HG03039 (cell line): ENCODE measurements around the gene ATF6B.
"Not testable (repeated sequence)": the region's sequence is repeated elsewhere in the genome, so short reads cannot be mapped to it uniquely, and the experiment has no call there.

Source experiments
- ATAC-seq: cut with Tn5 transposase; IDR thresholded peaks from one replicate; pipeline ENCODE4 v1.9.1; 2021; ENCODE audit warnings: mild to moderate bottlenecking, moderate library complexity; ENCODE audit not compliant: unreplicated experiment

ATF6B gene

DNA sequence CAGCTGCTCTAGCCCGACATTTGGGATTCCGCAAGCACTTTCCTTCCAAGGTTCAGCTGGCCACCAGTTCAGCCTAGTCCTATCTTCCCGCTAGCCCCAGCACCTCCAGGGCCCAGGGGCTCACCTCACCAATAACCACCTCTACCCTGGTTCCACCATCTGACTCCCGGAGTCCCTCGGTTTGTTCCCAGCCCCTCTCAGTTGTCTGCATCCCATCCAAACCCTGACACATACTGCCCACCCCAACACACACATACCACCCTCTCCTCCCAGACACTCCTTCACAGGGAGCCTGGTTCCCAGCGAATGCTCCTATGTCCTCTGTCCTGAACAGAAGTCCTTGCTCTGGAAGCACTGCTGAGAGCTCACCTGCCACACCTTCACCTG is 19.3 kb downstream of the ATF6B start:
- ATAC-seq: no peak

- ATAC-seq: no peak
Observed at GRCh38 chr6:32108094-32108627, 19.9 kb downstream of the ATF6B start.

GRCh38 chr6:32107406-32107805 is 20.6 kb downstream of the ATF6B start:
- ATAC-seq: no peak

GRCh38 chr6:32105433-32105832 is 22.6 kb downstream of the ATF6B start:
- no peak for ATAC-seq

- ATAC-seq: no peak
Observed at GRCh38 chr6:32102255-32102654, 25.8 kb downstream of the ATF6B start.

DNA sequence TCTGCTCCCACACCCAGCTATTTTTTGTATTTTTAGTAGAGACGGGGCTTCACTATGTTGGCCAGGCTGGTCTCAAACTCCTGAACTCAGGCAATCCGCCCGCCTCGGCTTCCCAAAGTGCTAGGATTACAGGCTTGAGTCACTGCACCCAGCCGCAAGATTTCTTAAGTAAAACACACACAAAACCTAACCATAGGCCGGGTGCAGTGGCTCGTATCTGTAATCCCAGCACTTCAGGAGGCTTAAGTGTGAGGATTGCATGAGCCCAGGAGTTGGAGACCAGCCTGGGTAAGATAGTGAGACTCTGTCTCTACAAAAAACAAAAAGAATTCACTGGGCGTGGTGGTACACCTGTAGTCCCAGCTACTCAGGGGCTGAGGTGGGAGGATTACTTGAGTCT is 27.8 kb downstream of the ATF6B start:
- ATAC-seq: not testable (repeated sequence)

DNA sequence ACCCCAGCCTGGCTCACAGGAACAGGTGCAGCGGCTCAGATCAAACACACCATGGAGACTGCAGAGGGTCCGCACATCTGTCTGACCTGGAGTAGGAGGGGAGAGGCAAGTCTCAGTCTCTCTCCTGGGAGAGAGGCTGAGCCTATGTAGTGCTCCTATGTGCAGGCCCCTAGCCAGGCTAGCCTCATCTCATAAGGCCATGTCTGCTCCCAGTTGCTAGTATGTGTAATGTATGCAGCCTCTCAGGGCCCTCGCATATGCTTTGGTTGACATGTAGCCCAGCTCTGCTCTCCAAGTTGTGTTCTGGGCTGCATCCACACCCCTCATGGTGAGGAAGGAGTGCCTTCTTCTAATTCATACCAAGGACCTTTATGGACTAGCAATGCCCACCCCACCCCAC is 30.7 kb downstream of the ATF6B start:
- ATAC-seq: no peak

DNA sequence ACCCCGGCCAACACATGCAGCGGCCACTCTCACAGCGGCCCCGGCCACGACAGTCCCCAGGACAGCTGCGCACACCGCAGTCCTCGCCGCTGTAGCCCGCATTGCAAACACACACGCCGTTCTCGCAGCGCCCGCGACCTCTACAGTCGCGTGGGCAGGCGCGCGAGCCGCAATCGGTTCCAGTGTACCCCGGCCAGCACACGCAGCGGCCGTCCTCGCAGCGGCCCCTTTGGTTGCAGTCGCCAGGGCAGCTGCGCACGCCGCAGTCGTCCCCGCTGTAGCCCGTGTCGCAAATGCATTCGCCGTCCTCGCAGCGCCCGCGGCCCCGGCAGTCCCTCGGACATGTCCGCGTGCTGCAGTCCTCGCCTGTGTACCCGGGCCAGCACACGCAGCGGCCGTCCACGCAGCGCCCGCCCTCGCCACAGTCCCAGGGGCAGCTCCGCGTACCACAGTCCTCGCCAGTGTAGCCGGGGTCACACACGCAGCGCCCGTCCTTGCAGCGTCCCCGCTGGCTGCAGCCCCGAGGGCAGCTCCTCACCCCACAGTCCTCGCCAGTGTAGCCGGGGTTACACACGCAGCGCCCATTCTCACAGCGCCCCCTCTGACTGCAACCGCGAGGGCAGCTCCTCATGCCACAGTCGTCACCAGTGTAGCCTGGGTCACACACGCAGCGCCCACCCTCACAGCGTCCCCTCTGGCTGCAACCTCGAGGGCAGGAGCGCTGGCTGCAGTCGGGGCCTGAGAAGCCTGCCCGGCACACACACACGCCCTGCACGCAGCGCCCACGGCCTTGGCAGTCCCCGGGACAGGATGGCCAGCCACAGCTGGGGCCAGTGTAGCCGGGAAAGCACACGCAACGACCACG is 31.4 kb downstream of the ATF6B start:
- ATAC-seq: no peak

DNA sequence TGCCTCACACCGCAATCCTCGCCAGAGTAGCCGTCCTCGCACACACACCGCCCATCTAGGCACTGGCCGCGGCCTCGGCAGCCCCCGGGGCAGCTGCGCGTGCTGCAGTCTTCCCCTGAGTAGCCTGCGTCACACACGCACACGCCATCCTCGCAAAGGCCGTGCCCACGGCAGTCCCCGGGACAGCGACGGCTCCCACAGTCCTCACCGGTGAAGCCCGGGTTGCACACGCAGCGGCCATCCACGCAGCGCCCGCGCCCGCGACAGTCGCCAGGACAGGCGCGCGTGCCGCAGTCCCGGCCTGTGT is 32.0 kb downstream of the ATF6B start:
- no peak for ATAC-seq

GRCh38 chr6:32095338-32096086 is 32.5 kb downstream of the ATF6B start:
- ATAC-seq: no peak

GRCh38 chr6:32092760-32093497 is 35.1 kb downstream of the ATF6B start:
- no peak for ATAC-seq

DNA sequence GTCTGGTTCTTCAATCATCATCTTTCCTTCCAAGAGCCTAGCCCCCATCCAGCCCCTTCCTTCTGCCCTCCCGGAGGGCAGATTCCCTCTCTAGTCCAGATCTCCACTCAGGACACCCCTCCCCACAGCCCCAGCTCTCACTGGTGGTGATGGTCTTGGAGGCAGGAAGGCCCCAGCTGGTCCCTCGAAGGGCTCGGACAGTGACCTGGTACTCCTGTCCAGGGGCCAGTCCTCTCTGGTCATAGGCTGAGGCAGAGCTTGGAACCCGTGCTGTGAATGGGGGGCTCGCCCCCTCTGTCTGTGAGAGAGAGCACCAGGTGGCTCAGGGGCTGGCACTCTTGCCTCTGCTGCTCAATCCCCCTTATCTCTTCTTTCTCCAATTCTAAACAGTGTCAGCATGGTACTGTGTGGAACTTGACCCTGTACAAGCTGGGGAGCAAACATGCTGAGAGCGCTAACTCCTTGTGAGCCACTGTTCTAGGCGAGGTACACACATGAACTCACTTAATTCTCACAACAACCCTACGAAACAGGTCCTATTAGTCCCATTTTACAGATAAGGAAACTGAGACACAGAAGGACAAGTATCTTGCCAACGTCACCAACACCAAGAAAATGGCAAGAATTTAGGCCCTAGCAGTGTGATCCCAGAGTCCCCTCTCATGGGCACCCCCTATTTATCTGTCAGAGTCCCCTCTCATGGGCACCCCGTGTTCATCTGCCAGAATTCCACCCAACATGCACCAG is 38.8 kb downstream of the ATF6B start:
- no peak for ATAC-seq

DNA sequence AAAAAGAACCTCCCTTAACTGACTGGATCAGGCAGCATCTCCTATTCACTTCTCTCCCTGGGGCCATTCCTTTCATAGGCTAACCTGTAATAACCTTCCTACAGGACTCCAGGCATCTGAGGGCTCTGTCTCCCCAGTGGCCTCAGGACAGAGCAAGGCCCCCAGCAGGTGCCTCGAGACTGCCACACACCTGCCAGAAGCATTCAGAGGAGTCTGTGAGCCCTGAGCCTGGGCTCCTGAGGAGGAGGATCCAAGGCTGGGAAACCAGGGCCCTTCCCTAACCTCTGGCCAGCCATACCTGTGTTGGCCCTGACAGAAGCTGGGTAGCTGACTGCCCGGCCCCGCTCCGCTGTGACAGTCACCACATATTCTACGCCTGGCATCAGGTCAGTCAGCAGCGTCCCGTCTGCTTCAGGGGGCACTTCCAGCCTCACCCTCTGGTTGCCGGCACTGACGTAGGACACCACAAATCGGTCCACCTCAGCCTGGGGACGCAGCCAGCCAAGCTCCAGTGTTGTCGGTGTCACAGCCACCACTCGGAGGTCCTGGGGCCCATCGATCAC is 39.5 kb downstream of the ATF6B start:
- ATAC-seq: no peak

DNA sequence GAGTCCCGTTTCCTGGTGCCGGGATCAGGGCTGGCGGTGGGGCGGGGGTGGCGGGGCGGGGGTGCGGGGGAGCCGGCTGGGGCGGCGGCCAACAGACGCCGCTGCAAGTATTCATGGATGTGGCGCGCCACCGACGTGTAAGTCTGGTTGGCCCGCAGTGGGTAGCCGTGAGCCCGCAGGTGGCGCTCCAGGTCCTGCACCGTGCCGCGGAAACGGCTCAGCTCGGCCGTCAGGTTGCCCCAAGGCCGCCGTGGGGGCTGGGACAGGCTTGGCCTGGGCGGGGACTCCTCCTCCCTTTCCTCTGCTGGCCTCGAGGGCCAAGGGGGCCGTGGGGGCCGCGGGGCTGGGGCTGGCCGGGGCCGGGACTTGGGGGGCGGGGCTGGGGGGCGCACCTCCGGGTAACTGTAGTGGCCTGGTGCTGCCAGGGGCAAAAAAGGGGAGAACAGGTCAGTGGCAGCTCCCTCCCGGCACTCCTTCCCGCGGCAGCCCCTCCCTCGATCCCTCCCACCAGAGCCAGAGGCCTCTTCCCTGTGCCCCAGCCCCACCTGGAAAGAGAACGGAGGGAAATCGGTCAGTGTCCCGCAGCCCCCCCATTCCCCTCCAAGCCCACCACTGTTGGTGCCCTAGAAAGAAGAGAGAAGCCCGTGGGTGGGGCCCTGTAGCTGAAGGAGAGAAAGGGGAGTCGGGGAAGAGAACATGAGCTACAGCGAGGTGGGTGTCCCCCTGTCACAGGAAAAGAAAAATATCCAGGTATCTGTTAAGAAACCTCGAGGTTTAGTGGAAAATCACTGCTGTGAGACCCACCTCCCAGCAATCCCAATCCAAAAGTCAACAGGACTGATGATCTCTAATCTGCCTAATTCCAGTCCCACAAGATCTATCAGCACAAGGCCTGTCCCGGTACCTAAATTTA is 40.2 kb downstream of the ATF6B start:
- no peak for ATAC-seq

GRCh38 chr6:32086661-32087573 is 41.1 kb downstream of the ATF6B start:
- ATAC-seq: no peak

- ATAC-seq: no peak
Observed at GRCh38 chr6:32085759-32086459, 42.1 kb downstream of the ATF6B start.

DNA sequence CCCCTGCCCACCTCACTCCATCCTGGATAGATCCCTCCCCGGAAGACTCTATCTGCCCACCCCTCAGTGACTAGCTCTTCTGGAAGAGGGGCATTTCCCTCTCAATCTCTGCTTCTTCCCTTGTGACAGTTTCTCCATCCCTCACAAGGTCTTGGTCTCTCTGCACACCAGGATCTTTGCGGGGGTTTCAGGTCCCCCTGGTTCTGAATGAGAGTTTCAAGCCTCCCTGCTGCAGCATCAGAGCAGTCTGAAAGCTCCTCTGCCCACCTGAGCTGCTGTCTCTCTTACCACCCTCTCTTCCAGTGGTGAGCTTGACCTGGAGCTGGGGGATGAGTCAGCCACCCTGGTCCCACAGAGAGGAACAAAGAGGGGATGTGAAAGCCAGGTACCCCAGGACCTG is 43.3 kb downstream of the ATF6B start:
- ATAC-seq: no peak
